Activated T-cell treated with anti-CD3 and anti-CD28 coated beads for 4 hours (primary cell): ENCODE results near the gene ITGA8.
"Not testable (repeated sequence)": the region's sequence is repeated elsewhere in the genome, so short reads cannot be mapped to it uniquely, and the experiment has no call there.

Experiments used
- DNase-seq: peaks from one replicate; pipeline ENCODE4 v3.0.0-alpha.2; 2020

The ITGA8 gene

DNA sequence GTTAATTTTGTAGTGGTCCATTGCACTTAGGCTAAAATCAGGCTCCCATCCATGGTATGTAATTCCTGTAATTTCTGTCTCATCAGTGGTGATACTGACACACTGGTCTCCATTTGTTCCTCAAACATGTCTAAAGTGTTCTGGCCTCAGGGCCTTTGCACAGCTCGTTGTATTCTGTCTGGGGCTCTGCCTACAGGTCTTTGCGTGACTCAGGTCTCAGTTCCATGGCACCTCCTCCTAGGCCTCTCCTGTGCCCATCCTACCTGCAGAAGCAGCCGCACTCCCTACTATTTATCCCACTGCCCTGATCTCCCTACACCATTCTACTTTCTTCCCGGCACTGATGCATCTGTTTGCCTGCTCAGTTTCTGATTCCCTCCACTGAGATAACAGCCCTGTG is 173.8 kb downstream of the ITGA8 start:
- DNase-seq = no peak

GRCh38 chr10:15545266-15545665 is 174.5 kb downstream of the ITGA8 start:
- DNase-seq = no peak

- no peak for DNase-seq
These were observed 175.7 kb downstream of the ITGA8 start for GRCh38 chr10:15543994-15544393.

DNA sequence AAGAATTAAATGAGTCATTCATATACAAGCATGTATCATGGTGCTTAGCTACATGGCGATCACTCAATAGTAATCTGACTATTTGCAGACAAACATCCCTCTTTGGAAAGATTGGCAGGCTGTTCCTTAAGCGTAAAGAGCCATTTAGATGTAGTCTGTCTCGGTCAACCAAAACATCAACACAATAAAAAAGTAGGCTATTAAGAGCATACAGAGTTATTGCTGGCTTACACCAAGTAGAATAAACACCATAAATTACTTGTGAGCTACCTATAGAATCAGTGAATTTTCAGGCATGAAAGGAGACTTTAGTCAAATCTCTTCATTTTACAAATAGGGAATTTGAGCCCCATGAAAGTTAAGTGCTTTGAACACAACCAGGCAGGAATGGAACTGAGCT is 176.9 kb downstream of the ITGA8 start:
- DNase-seq = no peak

- DNase-seq = no peak
These were observed 178.3 kb downstream of the ITGA8 start for GRCh38 chr10:15541376-15541775.

DNA sequence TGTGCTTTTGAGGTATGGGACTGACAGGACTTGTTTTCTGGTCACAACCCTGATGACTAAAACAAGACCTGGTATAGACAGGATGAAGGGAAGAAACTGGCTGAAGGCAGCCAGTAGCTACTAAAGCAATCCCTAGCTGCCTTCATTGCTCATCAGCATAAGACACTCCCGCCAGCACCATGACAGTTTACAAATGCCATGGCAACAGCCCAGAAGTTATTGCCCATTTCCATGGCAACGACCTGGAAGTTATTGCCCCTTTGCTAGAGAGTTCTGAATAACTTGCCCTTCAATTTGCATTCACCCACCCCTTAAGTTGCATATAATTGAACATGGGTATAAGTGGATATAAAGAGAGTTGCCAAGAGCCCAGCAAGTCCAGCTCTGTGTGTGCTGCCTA is 179.0 kb downstream of the ITGA8 start:
- DNase-seq = no peak

GRCh38 chr10:15539262-15539661 is 180.5 kb downstream of the ITGA8 start:
- no peak for DNase-seq

DNA sequence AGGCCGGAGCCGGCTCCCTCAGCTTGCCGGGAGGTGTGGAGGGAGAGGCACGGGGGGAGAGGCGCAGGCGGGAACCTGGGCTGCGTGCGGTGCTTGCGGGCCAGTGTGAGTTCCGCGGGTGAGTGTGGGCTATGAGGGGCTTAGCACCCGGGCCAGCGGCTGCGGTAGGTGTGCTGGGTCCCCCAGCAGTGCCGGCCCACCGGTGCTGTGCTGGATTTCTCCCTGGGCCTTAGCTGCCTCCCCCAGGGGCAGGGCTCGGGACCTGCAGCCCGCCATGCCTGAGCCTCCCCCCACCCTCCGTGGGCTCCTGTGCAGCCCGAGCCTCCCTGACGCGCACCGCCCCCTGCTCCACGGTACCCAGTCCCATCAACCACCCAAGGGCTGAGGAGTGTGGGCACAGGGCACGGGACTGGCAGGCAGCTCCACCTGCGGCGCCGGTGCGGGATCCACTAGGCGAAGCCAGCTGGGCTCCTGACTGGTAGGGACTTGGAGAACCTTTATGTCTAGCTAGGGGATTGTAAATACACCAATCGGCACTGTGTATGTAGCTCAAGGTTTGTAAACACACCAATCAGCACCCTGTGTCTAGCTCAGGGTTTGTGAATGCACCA is 184.7 kb downstream of the ITGA8 start:
- DNase-seq = not testable (repeated sequence)

DNA sequence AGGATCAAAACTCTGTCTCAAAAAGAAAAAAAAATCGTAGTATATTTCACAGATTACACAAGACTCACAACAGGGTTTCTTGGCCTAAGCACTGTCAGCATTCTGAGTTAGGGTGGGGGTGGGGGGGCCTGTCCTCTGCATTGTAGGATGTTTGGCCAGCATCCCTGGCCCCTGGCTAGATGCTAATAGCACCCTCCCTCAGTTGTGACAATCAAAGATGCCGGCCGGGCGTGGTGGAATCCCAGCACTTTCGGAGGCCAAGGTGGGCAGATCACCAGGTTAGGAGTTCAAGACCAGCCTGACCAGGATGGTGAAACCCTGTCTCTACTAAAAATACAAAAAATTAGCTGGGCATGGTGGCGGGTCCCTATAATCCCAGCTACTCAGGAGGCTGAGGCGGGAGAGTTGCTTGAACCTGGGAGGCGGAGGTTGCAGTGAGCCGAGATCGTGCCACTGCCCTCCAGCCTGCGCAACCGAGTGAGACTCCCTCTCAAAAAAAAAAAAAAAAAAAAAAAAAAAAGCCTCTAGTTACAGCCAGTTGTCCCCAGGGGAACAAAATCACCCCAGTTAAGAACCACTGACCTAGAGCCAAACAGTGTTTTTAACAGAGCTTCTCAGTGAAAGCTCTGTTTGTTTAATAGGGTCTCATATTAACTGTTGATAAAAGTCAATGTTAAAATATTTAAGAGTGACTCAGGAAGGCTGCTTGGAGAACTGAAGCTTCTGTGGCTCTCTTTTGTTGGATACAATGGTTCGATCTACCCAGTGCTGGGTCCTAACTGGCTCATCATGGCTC is 187.6 kb downstream of the ITGA8 start:
- no peak for DNase-seq

DNA sequence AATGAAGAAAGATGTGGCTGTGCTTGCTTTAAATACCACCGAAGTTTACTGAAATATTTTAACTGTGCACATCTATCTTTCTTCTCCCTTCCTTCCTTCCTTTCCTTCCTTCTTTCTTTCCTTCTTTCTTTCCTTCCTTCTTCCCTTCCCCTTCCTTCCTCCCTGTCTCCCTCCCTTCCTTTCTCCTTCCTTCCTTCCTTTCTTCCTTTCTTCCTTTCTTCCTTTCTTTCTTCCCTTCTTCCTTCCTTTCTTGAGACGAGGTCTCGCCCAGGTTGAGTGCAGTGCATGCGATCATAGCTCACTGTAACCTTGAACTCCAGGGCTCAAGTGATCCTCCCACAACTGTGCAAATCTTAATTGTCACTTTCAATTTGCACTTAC is 190.9 kb downstream of the ITGA8 start:
- no peak for DNase-seq

DNA sequence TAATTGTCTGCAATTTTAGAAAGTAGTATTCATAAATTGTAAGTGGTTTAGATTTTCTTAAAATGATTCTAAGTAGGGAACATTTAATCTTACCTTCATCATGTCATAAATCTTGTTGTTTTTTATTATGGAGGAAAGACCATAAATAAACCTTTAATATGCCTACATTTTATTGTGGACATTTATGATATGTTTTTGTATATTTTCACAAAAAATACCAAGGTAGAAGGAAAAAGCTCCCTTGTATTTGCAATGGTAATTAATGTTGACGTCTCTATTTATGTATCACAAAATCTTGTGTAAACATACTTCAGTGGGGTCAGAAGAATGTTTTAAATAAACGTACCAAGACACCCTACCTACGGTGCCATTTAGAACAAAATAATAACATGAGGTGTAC is 193.0 kb downstream of the ITGA8 start:
- DNase-seq = no peak

DNA sequence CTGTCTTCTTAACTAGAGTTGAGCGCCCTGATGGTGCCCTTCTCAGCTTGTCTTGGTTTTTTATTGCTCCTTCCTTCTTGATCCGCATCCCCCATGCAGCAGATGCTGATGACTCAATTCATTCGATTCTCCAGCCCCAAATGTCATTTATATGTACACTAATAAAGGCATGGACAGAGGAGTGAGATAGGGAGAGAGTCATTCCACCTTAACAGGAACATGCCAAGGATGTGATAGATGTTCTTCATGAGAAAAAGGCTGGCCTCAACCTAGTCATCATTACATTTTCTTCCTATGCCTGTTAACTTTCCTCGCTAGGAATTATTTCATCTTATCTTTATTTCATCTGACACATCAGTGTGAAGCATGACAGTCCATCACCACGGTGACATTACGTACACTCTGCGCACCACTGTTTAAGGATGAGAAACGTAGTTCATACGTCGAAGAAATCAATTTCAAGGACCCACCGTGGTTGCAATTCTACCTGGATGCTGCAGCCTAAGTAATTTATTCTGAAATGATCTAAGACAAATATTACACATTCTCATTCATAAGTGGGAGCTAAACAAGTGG is 198.3 kb downstream of the ITGA8 start:
- DNase-seq = no peak

DNA sequence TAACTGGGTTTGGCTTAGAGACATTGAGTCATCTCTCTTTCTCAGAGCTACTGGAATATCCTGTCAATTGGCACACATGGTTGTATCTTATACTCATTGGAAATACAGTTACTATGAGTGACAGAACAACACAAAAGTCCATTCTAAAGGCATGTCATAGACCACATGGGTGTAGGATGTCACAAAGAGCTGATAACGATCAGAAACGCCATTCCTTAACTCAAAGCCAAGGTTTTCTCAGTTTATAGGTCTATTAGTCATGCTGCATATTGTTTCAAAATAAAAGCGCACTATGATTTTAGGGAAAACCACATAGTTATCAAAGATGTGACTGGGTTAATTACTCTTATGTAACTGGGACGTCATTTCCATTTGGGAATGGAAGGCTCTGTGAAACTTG is 201.5 kb downstream of the ITGA8 start:
- DNase-seq = no peak

DNA sequence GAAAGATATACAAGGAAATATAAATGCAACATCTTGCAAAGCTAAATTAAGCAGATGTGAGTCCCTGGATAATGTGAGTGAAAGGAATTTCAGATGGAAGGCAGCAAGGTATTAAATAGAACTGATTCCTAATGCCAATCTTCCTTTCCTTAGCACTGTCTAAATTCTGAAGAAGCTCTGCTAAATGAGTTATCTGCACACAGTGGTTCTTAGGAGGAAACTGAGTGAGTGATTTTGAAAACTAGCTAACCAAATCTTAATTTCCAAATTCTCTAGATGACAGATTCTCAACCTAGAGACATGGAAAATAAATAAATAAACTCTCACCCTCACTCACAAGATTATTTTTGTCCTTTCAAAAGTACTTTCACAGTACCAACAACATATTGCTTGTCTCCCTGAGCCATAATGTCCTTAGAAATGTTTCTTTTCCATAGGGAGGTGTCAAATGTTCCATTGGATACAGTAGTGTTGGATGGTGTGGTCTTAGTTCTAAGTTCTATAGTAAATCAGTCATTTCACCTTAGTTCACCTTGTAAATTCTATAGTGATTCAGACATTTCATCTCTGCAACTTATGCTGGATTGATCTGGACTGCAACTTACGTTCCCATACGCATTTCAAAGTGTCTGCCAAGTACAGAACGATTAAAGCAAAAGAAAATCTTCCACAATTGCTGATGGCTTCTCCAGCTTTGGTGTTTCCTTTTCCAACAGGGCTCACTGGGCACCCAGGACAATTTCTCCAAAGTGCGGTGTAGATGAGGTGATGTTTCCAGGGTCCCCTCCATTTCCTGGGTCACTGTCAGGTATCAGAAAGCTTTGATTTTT is 203.3 kb downstream of the ITGA8 start:
- DNase-seq = no peak

GRCh38 chr10:15515202-15515601 is 204.5 kb downstream of the ITGA8 start:
- DNase-seq = no peak

DNA sequence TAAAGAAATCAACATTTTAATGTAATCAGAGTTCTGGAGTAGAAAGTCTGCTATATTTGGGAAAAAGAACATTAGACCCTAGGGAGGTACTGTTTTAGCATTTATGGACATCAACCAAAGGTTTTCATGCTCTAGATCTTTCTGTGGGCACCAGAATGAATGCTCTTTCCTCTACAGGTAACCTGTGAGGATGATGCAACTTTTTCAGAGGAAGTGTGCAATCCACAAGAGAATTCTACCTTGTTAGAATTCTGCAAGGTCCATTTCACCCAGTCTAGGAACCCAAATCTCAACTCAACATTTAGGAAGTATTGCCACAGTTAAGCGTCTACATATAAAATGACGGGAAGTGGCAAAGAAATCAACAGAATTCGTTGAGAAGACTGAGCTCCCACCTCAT is 208.8 kb downstream of the ITGA8 start:
- no peak for DNase-seq

GRCh38 chr10:15505329-15505728 is 214.4 kb downstream of the ITGA8 start:
- no peak for DNase-seq

DNA sequence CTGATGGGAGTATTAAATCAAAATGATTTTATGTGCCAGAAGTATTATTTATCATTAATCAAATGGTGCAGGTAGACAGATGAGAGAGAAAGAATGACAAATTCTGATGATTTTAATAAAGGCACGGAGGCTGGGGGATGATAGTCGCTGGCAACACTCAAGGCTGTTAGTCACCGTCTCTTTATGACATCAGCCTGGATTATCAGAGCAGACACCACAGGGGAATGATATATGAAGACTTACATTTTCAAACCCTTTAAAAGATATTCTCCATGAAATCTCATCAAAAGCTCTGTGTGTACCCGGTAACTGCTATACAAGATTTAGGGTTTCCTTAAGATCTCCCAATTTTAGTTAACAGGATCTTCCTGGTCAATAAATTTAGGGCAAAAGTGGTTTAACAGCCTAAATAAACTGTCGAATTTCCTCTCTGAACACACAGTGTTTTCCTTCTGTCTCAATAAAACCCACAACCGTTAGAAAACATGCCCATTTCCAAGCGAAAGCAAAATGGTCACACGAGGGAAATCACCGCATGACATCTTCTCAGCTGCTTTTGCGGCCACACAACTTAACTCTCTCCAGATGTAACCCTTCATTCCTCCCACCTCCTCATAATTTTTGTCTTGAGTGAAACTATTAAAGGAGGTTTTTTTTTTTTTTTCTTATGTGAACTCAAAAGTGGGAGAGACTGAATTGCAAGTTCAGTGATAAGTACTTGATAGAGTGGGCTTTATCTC is 215.5 kb downstream of the ITGA8 start:
- no peak for DNase-seq

GRCh38 chr10:15494850-15495506 is 224.7 kb downstream of the ITGA8 start:
- no peak for DNase-seq

DNA sequence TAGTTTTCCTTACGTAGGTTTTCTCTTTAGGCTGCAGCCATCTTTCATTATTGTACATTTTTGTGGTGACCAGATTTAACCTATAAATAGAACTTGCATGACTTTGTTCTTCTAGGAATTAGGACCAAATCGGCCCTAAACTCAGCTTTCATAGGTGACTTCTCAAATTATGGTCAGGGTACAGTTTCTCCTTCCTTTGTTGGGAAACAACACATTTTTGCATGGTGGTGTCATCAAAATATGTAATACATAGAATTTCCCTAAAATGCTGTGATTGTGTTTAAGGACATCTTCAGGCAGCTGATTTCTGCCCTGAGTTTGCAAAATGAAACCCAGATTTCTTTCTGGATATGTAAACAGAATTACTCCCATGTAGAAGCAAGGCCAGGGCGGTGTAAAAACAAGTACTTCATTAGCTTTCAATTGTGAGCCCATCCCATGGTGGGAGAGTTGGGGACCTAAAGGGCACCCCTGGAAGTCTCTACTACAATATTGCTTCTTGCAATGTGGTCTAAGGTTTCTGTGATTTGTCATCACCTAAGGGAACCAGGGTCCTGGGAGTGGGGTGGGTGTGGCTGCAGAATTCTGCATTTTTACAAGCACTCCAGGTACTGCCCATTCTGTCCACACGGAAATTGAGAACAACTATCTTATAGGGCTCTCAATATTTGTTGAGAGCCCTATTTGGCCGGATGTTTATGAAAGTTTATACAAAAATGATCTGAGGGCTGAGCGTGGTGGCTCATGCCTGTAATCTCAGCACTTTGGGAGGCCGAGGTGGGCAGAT is 227.7 kb downstream of the ITGA8 start:
- DNase-seq = no peak

DNA sequence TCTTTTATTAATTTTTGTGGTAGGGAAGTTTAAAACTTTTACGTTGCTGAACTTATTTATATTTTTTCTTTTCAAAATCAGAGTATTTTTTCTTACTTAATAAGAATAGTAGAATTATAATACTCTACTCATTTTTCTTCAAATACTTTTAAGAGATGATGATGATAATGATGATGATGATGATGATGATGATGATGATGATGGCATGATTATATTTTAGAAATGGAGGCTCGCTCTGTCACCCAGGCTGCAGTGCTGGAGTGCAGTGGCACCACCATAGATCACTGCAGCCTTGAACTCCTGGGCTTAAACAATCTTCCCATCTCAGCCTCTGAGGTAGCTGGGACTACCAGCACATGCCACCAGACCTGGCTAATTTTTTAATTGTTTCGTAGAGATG is 230.3 kb downstream of the ITGA8 start:
- DNase-seq = no peak
